Stomach (tissue), 4 donors: ENCODE measurements around the gene RPS6KL1.

Experiments
- EP300 ChIP-seq: sonication (generic); formaldehyde crosslinking; IDR thresholded peaks from one replicate; pipeline ENCODE4 v1.6.1; 2017; ENCODE audit warnings: antibody characterized with exemption
- POLR2A ChIP-seq, 4 donors: fragments of 450-650 bp; IDR thresholded peaks; one replicate each; pipeline ENCODE4 v1.6.1; 2016; ENCODE audit warnings: antibody characterized with exemption in 4 of 4, control low read depth in 2 of 4, mild to moderate bottlenecking in 1 of 4, moderate library complexity in 1 of 4
- POLR2AphosphoS5 ChIP-seq, 3 donors: sonication (generic); formaldehyde crosslinking; IDR thresholded peaks; one replicate each; pipeline ENCODE4 v1.6.1; 2016; ENCODE audit warnings: antibody characterized with exemption in 3 of 3
- TF ChIP-seq, protein P1 (sequence below), 7 experiments: fragments of 450-650 bp in 4 of 7; fragments of 200-600 bp in 3 of 7; sonication (generic) in 3 of 7; IDR thresholded peaks; one replicate each; pipeline ENCODE4 v1.5.1; 2016 to 2019; ENCODE audit warnings: antibody characterized with exemption in 7 of 7, control low read depth in 2 of 7, mild to moderate bottlenecking in 1 of 7

DNA sequence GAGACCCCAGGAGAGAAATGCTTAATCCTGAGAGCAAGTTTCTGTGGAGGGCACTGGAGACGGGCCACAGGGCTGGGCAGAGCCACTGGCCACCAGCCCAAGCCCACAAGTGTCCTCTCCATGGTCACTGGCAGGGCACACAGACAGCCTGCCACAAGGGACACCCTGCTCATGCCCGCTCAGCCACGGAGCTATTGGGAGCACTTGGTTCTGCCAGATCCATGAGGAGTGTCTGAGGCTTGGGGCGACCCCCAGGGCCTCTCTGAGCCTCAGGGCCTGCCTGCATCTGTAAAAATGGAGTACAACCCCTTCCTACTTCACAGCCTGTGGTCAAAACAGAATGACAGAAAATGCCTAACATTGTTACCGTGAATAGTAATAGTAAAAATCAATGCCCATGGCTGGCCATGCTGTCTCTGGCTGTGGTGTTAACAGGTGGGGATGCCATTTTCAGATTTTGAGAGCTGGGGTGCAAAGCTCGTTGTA is 29.2 kb upstream of the RPS6KL1 start:
- TF ChIP-seq POLR2A (IDR thresholded peaks at IDR 0.05) (no peak), EP300 (no peak), POLR2AphosphoS5 (IDR thresholded peaks at IDR 0.05) (no peak)
- TF ChIP-seq, protein P1, sequence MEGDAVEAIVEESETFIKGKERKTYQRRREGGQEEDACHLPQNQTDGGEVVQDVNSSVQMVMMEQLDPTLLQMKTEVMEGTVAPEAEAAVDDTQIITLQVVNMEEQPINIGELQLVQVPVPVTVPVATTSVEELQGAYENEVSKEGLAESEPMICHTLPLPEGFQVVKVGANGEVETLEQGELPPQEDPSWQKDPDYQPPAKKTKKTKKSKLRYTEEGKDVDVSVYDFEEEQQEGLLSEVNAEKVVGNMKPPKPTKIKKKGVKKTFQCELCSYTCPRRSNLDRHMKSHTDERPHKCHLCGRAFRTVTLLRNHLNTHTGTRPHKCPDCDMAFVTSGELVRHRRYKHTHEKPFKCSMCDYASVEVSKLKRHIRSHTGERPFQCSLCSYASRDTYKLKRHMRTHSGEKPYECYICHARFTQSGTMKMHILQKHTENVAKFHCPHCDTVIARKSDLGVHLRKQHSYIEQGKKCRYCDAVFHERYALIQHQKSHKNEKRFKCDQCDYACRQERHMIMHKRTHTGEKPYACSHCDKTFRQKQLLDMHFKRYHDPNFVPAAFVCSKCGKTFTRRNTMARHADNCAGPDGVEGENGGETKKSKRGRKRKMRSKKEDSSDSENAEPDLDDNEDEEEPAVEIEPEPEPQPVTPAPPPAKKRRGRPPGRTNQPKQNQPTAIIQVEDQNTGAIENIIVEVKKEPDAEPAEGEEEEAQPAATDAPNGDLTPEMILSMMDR (IDR thresholded peaks at IDR 0.05), result no peak
